ENCODE results near the gene CALCR.
"Not testable (repeated sequence)": the region's sequence is repeated elsewhere in the genome, so short reads cannot be mapped to it uniquely, and the experiment has no call there.

CALCR gene

DNA sequence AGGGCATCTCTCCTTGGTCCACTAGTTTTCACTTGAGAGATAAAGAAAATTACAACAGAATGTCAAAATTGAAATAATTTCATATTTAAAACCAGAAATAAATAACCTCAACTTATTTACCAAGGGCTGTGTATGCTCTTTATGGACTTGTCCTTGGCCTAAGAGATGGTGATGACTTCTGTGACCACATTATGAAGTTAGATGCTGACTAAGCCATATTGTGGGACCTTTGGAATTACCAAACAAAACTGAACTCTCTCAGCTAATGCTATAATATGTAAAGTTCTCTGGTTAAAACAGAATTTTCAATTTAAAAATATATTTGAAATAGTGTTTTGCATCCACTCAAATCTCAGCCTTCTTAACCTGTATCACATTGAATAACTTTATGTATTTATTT, 38.9 kb downstream of the CALCR start:
- no peaks in the 10 kb centered on the region for H3K4me1 Mint-ChIP-seq (ENCODE audit: low read depth)
- no peaks in the 10 kb centered on the region for H3K9me3 Mint-ChIP-seq
- no peak overlapping the region for H3K27ac Mint-ChIP-seq

DNA sequence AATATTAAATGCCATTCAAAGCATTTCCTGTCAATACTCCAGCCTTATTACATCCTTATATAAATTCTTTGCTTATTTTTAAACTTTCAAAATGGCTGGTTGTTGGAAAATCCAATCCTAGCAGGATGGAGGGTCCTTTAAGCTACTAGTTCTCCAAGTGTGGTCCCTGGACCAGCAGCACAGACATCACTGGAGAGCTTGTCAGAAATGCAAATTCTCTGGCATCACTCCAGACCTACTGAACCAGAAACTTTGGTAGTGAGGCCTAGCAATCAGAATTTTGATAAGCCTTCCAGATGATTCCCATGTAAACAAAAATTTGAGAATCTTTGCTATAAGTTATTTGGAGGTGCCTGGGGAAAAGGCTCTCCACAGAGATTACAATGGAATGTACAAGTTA, 43.8 kb downstream of the CALCR start:
- no peak overlapping the region for H3K4me3 Mint-ChIP-seq
- H3K27ac Mint-ChIP-seq, result no peak overlapping the region
- no peaks in the 10 kb centered on the region for H3K9me3 Mint-ChIP-seq
- no peaks in the 10 kb centered on the region for H3K4me1 Mint-ChIP-seq (ENCODE audit: low read depth)
- peaks cover 3% of the 10 kb centered on the region for H3K27me3 Mint-ChIP-seq
- no peaks in the 10 kb centered on the region for H3K36me3 Mint-ChIP-seq (ENCODE audit: low read depth)

More for the DNA sequence above, 38.9 kb downstream of the CALCR start:
- Mint-ChIP-seq H3K4me3 (no peak overlapping the region), H3K36me3 (ENCODE audit: low read depth) (no peaks in the 10 kb centered on the region), H3K27me3 (peaks cover 3% of the 10 kb centered on the region)

DNA sequence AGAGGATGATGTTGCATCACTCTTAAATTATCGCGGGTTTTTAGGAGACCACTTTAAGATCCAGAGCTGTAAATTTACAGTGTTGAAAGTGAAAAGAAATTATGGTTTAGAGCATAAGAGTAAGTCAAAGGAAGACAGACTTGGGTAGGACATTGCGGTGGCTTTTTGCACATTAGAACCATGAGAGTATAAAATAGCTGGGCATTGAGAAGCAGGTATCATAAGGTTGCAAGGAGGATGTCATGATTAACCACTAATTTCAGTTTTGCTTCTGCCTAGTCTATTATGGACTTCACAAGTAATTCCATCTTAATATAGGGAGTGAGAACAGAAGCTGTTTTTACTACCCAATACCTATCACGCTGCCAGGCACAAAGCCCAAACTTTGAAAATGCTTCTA, 57.7 kb downstream of the CALCR start:
- Mint-ChIP-seq H3K4me1 (ENCODE audit: low read depth) (no peaks in the 10 kb centered on the region), H3K27ac (no peak overlapping the region), H3K36me3 (ENCODE audit: low read depth) (no peaks in the 10 kb centered on the region), H3K9me3 (no peaks in the 10 kb centered on the region), H3K4me3 (no peak overlapping the region), H3K27me3 (no peaks in the 10 kb centered on the region)

DNA sequence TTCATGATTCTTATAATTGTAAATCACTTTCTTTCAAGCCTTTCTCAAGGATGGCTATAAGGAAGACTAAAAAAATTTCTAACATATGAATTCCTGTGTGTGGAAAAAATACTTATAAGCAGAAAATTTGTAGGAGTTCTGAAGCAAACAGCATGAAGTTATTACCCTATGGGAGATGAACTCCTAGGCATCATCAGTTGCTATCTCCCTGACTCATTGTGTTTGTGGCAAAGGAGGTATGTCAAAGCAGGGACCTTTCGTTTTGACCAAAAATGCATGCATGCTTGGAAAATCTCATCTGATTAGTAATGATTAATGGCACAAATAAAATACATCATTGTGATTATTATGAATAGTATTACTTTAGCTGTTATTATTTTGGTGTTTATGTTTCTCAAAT, 59.4 kb downstream of the CALCR start:
- Mint-ChIP-seq H3K27me3 (no peaks in the 10 kb centered on the region), H3K4me3 (no peak overlapping the region), H3K36me3 (ENCODE audit: low read depth) (no peaks in the 10 kb centered on the region), H3K4me1 (ENCODE audit: low read depth) (no peaks in the 10 kb centered on the region), H3K27ac (no peak overlapping the region), H3K9me3 (no peaks in the 10 kb centered on the region)

DNA sequence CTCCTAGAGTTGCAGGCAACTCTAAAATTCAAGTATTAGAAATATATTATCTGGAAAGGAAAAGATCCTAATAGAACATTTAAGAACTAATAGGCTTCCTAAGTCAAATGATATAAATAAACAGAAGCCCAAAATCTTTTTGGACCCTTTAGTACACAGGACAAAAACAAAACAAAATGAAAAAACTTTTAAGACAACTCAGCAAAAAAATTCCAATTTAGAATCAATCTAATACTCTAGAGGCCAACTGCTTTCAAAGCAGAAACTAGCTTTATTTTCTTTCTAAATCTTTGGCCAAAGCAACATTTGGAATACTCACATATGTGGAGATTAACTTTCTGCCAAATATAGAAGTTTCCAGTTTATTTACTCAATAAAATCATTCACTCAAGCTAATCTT, 65.2 kb downstream of the CALCR start:
- no peaks in the 10 kb centered on the region for H3K36me3 Mint-ChIP-seq (ENCODE audit: low read depth)
- no peak overlapping the region for H3K27ac Mint-ChIP-seq
- H3K9me3 Mint-ChIP-seq, result peaks cover 6% of the 10 kb centered on the region
- H3K27me3 Mint-ChIP-seq, result no peaks in the 10 kb centered on the region
- H3K4me3 Mint-ChIP-seq, result no peak overlapping the region
- H3K4me1 Mint-ChIP-seq (ENCODE audit: low read depth), result no peaks in the 10 kb centered on the region

DNA sequence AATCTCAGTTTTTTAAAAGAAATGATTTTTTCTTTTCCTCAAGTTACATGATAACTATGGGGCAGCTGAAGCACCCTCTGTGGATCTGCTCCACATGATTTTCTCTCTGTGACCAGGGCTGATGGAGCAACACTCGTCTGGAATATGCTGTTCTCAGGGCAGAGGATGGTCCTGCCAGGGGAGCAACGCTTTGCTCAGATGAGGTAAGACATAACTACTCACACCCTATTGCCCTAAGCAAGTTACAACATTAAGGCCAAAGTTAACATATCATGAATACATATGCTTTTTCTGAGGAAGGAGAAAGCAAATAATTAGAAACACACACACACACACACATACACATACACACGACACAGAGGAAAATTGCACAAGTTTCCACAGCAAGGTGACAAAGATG, 71.4 kb downstream of the CALCR start:
- Mint-ChIP-seq H3K36me3 (ENCODE audit: low read depth) (no peaks in the 10 kb centered on the region), H3K9me3 (peaks cover 6% of the 10 kb centered on the region), H3K27ac (no peak overlapping the region), H3K27me3 (no peaks in the 10 kb centered on the region), H3K4me1 (ENCODE audit: low read depth) (no peaks in the 10 kb centered on the region), H3K4me3 (no peak overlapping the region)

DNA sequence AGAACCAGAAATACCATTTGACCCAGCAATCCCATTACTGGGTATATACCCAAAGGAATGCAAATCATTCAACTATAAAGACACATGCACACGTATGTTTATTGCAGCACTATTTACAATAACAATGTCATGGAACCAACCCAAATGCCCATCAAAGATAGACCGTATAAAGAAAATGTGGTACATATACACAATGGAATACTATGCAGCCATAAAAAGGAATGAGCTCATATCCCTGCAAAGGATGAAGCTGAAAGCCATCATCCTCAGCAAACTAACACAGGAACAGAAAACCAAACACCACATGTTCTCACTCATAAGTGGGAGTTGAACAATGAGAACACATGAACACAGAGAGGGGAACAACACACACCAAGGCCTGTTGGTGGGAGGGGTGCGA, 82.7 kb downstream of the CALCR start:
- not testable (repeated sequence) for H3K9me3 Mint-ChIP-seq; H3K36me3 Mint-ChIP-seq (ENCODE audit: low read depth); H3K4me1 Mint-ChIP-seq (ENCODE audit: low read depth); H3K27me3 Mint-ChIP-seq; H3K27ac Mint-ChIP-seq; H3K4me3 Mint-ChIP-seq

DNA sequence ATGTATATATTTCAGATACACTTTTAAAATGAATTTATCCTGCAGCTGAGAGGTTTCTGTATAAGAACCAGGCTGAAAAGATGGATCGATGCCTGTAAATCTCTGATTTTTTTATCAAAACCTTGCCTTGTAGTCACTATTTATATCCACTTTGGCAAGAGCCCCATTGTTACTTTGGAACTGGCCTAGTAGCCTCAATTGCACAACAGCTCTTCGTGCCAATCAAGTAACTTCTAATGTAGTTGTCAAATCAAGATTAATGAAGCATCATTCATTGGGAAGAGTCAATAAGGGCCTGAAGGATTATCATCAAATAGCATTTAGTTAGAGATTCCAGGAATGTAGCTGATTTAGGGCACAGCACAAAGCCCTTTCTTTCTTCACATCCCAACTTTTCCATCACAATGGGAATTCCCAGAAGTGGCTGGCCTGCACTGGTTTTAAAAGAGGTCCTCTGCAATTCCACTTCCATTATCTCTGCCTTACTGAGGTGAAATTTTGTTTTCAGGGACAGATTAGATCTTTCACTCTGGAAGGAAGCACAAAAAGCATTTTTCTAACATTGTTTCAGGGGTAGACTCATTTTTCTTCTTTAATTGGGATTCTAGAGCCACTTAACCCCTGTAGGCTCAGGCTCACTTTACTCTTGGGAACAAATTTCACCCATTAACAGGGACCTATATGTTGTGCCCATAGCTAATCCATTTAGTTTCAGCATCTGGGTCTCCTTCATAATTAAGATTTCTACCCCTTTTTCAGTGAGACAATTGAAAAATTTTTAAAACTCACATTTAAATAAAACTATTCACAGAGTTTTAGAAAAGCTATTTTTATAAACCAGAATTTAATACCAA, 97.8 kb downstream of the CALCR start:
- H3K27me3 Mint-ChIP-seq, result no peaks in the 10 kb centered on the region
- H3K9me3 Mint-ChIP-seq, result no peaks in the 10 kb centered on the region
- no peaks in the 10 kb centered on the region for H3K4me1 Mint-ChIP-seq (ENCODE audit: low read depth)
- H3K4me3 Mint-ChIP-seq, result no peak overlapping the region
- no peak overlapping the region for H3K27ac Mint-ChIP-seq
- H3K36me3 Mint-ChIP-seq (ENCODE audit: low read depth), result no peaks in the 10 kb centered on the region

DNA sequence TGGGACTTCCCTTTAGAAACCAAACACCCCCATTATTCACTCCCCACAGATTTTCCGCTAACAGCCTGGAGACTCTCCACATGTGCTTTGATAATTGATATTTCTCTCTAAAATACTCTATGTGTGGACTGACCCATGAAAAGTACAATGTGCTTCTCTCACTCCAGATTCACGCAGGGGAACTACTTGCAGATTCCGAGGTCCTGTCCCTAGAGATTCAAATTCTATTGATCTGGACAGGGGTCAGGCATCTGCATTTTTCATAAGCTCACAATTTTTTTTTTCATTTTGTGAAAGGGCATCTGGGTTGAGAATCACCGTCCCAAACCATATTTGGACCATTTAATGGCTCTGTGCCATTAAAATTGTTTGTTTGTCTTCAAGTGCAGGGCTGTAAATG, 98.7 kb downstream of the CALCR start:
- Mint-ChIP-seq H3K4me3 (no peak overlapping the region), H3K27ac (no peak overlapping the region), H3K4me1 (ENCODE audit: low read depth) (no peaks in the 10 kb centered on the region), H3K36me3 (ENCODE audit: low read depth) (no peaks in the 10 kb centered on the region), H3K27me3 (no peaks in the 10 kb centered on the region), H3K9me3 (no peaks in the 10 kb centered on the region)

DNA sequence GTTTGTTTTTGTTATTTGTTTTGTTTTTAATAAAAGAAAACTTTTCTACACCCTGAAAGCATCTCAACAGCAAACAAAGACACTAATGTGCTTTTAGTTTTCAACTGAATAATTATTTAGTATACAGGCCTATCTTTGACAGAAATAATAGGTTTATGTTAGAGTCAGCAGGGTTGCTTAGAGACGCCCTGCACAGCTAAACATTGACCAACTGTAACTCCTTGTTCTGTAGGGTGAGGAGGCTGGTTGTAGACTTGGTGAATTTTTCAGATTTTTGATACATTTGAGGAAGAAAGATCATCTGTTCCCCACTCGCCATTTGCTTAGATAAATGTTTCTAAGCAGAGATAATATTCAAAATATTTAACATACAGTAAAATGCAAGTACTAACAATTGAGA, 103.1 kb downstream of the CALCR start:
- H3K27ac Mint-ChIP-seq, result no peak overlapping the region
- no peaks in the 10 kb centered on the region for H3K9me3 Mint-ChIP-seq
- H3K27me3 Mint-ChIP-seq, result peaks cover 3% of the 10 kb centered on the region
- H3K4me1 Mint-ChIP-seq (ENCODE audit: low read depth), result no peaks in the 10 kb centered on the region
- no peaks in the 10 kb centered on the region for H3K36me3 Mint-ChIP-seq (ENCODE audit: low read depth)
- no peak overlapping the region for H3K4me3 Mint-ChIP-seq

DNA sequence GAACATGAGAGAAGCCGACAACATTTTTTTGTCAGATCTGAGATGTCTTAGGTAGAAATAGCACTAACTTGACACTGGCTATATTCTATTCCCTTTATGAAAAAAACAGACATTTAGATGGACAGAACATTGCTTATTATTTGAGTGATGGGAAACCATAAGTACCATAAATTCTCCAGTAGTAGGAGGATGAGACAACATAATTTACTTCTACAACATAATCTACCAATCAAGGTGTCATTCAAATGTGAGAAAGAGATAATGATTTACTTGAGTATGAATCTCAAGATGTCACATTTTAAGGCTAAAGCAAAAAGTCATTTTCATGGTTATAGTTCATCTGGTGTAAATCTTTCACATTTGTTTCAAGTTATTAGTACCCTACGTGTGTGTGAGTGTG, 110.8 kb downstream of the CALCR start:
- no peak overlapping the region for H3K4me3 Mint-ChIP-seq
- peaks cover 3% of the 10 kb centered on the region for H3K27me3 Mint-ChIP-seq
- no peaks in the 10 kb centered on the region for H3K36me3 Mint-ChIP-seq (ENCODE audit: low read depth)
- H3K4me1 Mint-ChIP-seq (ENCODE audit: low read depth), result no peaks in the 10 kb centered on the region
- H3K9me3 Mint-ChIP-seq, result no peaks in the 10 kb centered on the region
- no peak overlapping the region for H3K27ac Mint-ChIP-seq

DNA sequence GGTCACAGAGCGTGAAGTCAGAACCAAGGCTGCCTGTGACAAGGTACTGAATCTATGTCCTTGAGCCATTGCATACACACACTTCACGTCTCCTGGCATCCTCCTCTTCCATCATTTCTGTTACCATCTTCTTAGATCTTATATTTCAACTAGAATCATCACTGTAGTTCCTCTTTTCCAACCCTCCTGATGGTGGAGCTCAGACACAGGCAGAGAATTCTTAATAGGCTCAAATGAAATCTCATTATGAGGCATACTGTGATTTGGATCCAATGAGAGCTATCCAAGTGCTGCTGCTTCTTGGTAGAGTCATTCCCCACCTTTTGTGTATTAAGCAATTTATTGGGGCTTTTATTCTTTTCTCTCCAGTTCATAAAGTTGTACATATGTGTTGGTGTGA, 113.2 kb downstream of the CALCR start:
- H3K9me3 Mint-ChIP-seq, result no peaks in the 10 kb centered on the region
- H3K36me3 Mint-ChIP-seq (ENCODE audit: low read depth), result no peaks in the 10 kb centered on the region
- H3K27ac Mint-ChIP-seq, result no peak overlapping the region
- peaks cover 3% of the 10 kb centered on the region for H3K27me3 Mint-ChIP-seq
- no peak overlapping the region for H3K4me3 Mint-ChIP-seq
- H3K4me1 Mint-ChIP-seq (ENCODE audit: low read depth), result no peaks in the 10 kb centered on the region

DNA sequence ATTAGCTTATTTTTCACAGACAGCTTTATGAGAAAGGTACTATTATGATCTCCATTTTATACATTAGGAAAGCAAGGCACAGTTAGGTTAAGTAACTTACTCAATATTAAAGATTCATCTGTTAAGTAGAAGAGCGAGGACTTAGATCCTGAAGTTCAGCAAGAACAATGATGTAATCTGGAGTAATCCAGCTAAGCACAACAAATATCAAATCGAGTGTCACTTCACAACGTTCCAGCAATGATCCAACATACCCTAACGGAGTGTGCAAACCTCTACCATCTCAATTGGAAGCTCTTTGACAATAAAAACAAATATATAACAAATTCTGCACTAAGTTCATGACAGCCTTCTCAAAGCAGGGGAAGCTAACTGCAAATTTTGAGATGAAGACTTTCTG, 121.3 kb downstream of the CALCR start:
- Mint-ChIP-seq H3K36me3 (ENCODE audit: low read depth) (no peaks in the 10 kb centered on the region), H3K27ac (no peak overlapping the region), H3K27me3 (peaks cover 3% of the 10 kb centered on the region), H3K9me3 (no peaks in the 10 kb centered on the region), H3K4me1 (ENCODE audit: low read depth) (no peaks in the 10 kb centered on the region), H3K4me3 (no peak overlapping the region)

DNA sequence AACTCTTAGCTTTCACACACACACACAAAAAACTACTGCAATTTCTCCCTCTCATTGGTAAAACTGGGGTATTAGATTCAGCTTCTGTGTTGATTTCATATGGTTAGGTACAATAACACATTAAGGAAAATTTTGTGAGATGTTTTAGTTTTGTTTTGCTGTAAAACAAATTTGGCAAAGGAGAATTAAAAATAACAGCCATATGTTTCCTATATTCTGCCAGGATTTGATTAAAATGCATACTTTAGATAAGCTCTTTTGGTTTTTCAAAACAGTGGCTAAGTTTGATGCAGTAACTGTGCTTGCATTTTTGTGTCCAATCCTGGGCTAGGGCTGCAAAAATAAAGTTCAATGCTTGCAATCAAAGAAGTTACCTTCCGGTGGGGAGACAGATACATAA, 126.3 kb downstream of the CALCR start:
- Mint-ChIP-seq H3K27me3 (peaks cover 3% of the 10 kb centered on the region), H3K4me1 (ENCODE audit: low read depth) (no peaks in the 10 kb centered on the region), H3K9me3 (no peaks in the 10 kb centered on the region), H3K36me3 (ENCODE audit: low read depth) (no peaks in the 10 kb centered on the region), H3K4me3 (no peak overlapping the region), H3K27ac (no peak overlapping the region)

DNA sequence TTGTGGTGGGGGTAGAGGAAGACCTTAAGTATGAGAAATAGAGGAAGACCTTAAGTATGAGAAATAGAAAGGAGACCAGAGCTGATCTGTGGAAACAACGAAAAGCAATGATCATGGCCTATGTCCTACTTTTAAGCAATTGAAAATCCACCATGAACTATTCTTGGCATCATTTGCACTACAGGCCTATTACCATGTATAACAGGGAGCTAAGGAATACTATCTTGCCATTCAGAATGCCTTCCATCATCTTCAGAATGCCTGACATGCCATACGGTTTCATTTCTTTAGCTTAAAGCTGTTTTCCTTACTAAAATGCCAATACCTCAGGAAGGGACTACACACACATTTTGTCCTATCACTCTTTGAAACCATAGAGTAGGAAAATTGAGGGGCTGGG, 127.0 kb downstream of the CALCR start:
- Mint-ChIP-seq H3K27me3 (peaks cover 1% of the 10 kb centered on the region), H3K4me1 (ENCODE audit: low read depth) (no peaks in the 10 kb centered on the region), H3K4me3 (no peak overlapping the region), H3K27ac (no peak overlapping the region), H3K36me3 (ENCODE audit: low read depth) (no peaks in the 10 kb centered on the region), H3K9me3 (no peaks in the 10 kb centered on the region)

DNA sequence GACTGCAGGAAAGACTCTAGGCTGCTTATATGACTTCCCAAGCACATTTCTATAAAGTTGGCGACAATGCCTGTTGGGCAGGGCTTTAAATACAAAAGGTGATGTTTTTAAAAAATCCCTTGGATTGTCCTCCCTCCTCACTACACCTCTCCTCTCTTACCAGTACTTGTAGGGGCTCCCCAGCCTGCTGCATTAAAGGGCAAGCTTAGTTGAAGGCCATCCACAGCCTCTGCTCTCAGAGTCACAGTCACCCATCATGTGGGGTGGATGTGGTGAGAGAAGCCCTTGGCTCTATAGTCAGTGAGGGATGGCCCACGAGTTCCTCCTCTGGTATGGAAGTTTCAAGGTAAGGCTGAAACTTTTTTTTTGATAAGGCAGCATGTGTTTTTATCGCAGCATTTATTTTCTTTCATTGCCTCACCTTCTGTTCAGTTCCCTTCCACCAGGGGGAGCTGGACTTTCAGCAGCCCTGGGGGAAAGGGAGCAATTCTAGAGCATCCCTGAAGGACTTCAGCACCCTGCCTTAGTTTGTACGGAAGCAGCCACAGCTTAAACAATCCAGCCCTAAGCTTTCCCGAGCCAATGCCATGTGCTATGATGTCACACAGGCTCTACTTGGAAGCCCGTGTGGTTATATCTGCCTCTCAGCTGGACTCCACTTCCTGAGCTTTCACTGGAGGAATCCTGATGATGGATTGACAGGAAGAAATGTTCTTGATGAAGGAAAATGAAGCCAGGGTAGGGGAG, 131.9 kb downstream of the CALCR start:
- no peak overlapping the region for H3K4me3 Mint-ChIP-seq
- no peaks in the 10 kb centered on the region for H3K36me3 Mint-ChIP-seq (ENCODE audit: low read depth)
- H3K27me3 Mint-ChIP-seq, result no peaks in the 10 kb centered on the region
- H3K9me3 Mint-ChIP-seq, result no peaks in the 10 kb centered on the region
- H3K4me1 Mint-ChIP-seq (ENCODE audit: low read depth), result no peaks in the 10 kb centered on the region
- no peak overlapping the region for H3K27ac Mint-ChIP-seq

Measured in stimulated activated naive CD8-positive, alpha-beta T cell treated with anti-CD3 and anti-CD28 coated beads, Interleukin-15, Interleukin-2, amounts not matched to agents 100 ng/mL and 50 ng/mL, for 24 hours (primary cell).